K562 (cell line): Measurements from ENCODE around the gene STX3. TPM values are rescaled to one million over a fixed set of nuclear protein-coding genes. Genes with fewer than 3 reads are reported as not detected.

ENCODE experiments used
- ATAC-seq: fragments of 200-7000 bp; cut with Tn5 transposase; 3 replicates; pipeline ENCODE4 v1.9.1; 2020; ENCODE audit warnings: moderate library complexity
- BruUV-seq: library from RNA; stranded (reverse); fragments of 400-500 nt; replicated peaks from 2 replicates; lab custom pipeline; 2021; lab: Mats Ljungman, UMichigan
- CTCF ChIA-PET: fragments of 300-600 bp; formaldehyde crosslinking; extraction: SDS; loops from one replicate; lab custom pipeline; 2021; ENCODE audit warnings: low intra/inter-chr PET ratio; lab: Yijun Ruan, JAX
- POLR2A ChIA-PET: fragments of 300-600, 350-650 bp; sonication (Branson Sonifier 250); formaldehyde crosslinking; extraction: SDS; loops from one replicate; lab custom pipeline; 2021; ENCODE audit warnings: antibody characterized with exemption, inconsistent platforms; lab: Yijun Ruan, JAX
- DNase-seq, 4 experiments: peaks; one replicate each; pipeline versions ENCODE4 v3.0.0 to v3.0.0-alpha.2; 2011 to 2018; ENCODE audit warnings: low spot score in 3 of 4, mixed read lengths in 3 of 4; ENCODE audit errors: extremely low read depth in 1 of 4
- FAIRE-seq: peaks from 2 replicates; lab custom pipeline; 2011; peaks lifted over from hg19 to GRCh38; lab: Jason Lieb, UNC
- H2AFZ ChIP-seq: 2 replicates; pipeline ENCODE4 v1.6.0; 2011; ENCODE audit warnings: low read depth, low read length, control low read depth, inconsistent platforms
- H3K27ac ChIP-seq: fragments of 200-600 bp; 3 replicates; pipeline ENCODE4 v1.8.0; 2011; ENCODE audit warnings: low read depth, mild to moderate bottlenecking, control low read depth, inconsistent platforms, low read length, moderate library complexity, mixed read lengths; ENCODE audit errors: extremely low read depth
- H3K27me3 ChIP-seq, 2 experiments: fragments of 300-600 bp in 1 of 2; 2 replicates in 1 of 2; 3 replicates in 1 of 2; pipeline versions ENCODE4 v1.6.0 to v1.8.0; 2011; ENCODE audit warnings: inconsistent platforms in 2 of 2, low read length in 2 of 2, mild to moderate bottlenecking in 1 of 2, mixed read lengths in 1 of 2, moderate library complexity in 1 of 2; ENCODE audit not compliant: control insufficient read depth in 2 of 2, insufficient read depth in 2 of 2
- H3K36me3 ChIP-seq: fragments of 300-600 bp; 3 replicates; pipeline ENCODE4 v1.8.0; 2011; ENCODE audit warnings: mild to moderate bottlenecking, low read length, inconsistent platforms; ENCODE audit not compliant: control insufficient read depth, insufficient read depth
- H3K4me1 ChIP-seq, 2 experiments: fragments of 200-600 bp in 1 of 2; replicated peaks in 1 of 2; 2 replicates in 1 of 2; 3 replicates in 1 of 2; pipeline versions ENCODE4 v1.5.1 to v1.8.0; 2011; ENCODE audit warnings: inconsistent platforms in 2 of 2, low read length in 2 of 2, mild to moderate bottlenecking in 1 of 2, mixed read lengths in 1 of 2, moderate library complexity in 1 of 2; ENCODE audit not compliant: control insufficient read depth in 2 of 2, insufficient read depth in 2 of 2
- H3K4me2 ChIP-seq: 2 replicates; pipeline ENCODE4 v1.6.1; 2011; ENCODE audit warnings: low read length, control low read depth, inconsistent platforms, mixed read lengths; ENCODE audit not compliant: insufficient read depth
- H3K4me3 ChIP-seq: fragments of 200-600 bp; sonication (generic), shearing (Covaris generic); 2 replicates; pipeline ENCODE4 v1.5.1; 2016; ENCODE audit warnings: control low read depth, inconsistent platforms
- H3K79me2 ChIP-seq: fragments of 200-600 bp; 3 replicates; pipeline ENCODE4 v1.8.0; 2011; ENCODE audit warnings: low read length, inconsistent platforms; ENCODE audit not compliant: control insufficient read depth, insufficient read depth
- H3K9ac ChIP-seq, 2 experiments: 2 replicates each; pipeline versions ENCODE4 v1.6.0 to v1.6.1; 2011; ENCODE audit warnings: low read depth in 2 of 2, low read length in 2 of 2, control low read depth in 1 of 2, inconsistent platforms in 1 of 2, mild to moderate bottlenecking in 1 of 2, mixed read lengths in 1 of 2; ENCODE audit not compliant: insufficient read depth in 1 of 2
- H3K9me1 ChIP-seq: one replicate; pipeline ENCODE4 v1.6.0; 2011; ENCODE audit warnings: inconsistent platforms, mild to moderate bottlenecking, low read length, moderate library complexity; ENCODE audit not compliant: control insufficient read depth, insufficient read depth
- H3K9me3 ChIP-seq: replicated peaks from 2 replicates; pipeline ENCODE4 v1.5.1; 2011; ENCODE audit warnings: low read depth, low read length, inconsistent platforms; ENCODE audit not compliant: control insufficient read depth, insufficient read depth
- H4K20me1 ChIP-seq: replicated peaks from 2 replicates; pipeline ENCODE4 v1.6.1; 2011; ENCODE audit warnings: low read length, inconsistent platforms, mixed read lengths; ENCODE audit not compliant: control insufficient read depth, insufficient read depth
- ARID1B ChIP-seq: fragments of 450-650 bp; IDR thresholded peaks from 2 replicates; pipeline ENCODE4 v1.6.1; 2016; ENCODE audit warnings: antibody characterized with exemption, mild to moderate bottlenecking, inconsistent platforms
- CBFA2T2 ChIP-seq: fragments of 450-650 bp; conservative IDR thresholded peaks from 2 replicates; pipeline ENCODE4 v1.6.1; 2017; ENCODE audit warnings: mild to moderate bottlenecking
- CBFA2T3 ChIP-seq: fragments of 450-650 bp; IDR thresholded peaks from 2 replicates; pipeline ENCODE4 v1.6.1; 2017
- COPS2 ChIP-seq: fragments of 450-650 bp; conservative IDR thresholded peaks from 2 replicates; pipeline ENCODE4 v1.6.1; 2016; ENCODE audit warnings: mild to moderate bottlenecking, moderate library complexity
- DDX20 ChIP-seq: fragments of 450-650 bp; IDR thresholded peaks from 2 replicates; pipeline ENCODE4 v1.6.1; 2016; ENCODE audit warnings: missing genetic modification characterization, low read depth, mild to moderate bottlenecking, missing compliant biosample characterization, moderate library complexity
- FOSL1 ChIP-seq: fragments of 200-800 bp; sonication (Bioruptor generic); conservative IDR thresholded peaks from 2 replicates; pipeline ENCODE4 v1.6.1; 2016; ENCODE audit warnings: missing genetic modification characterization, missing compliant biosample characterization
- KDM1A ChIP-seq, 2 experiments: fragments of 450-650 bp; IDR thresholded peaks; 2 replicates each; pipeline ENCODE4 v1.6.1; 2016; ENCODE audit warnings: mild to moderate bottlenecking in 2 of 2
- RCOR1 ChIP-seq, 2 experiments: IDR thresholded peaks; 2 replicates each; pipeline ENCODE4 v1.6.1; 2012; ENCODE audit warnings: low read depth in 2 of 2, low read length in 2 of 2, borderline replicate concordance in 1 of 2, improper control_type of control experiment in 1 of 2
- SUPT5H ChIP-seq: fragments of 450-650 bp; IDR thresholded peaks from 2 replicates; pipeline ENCODE4 v1.6.1; 2016
- TAL1 ChIP-seq: fragments of 450-650 bp; IDR thresholded peaks from 2 replicates; pipeline ENCODE4 v1.6.1; 2016; ENCODE audit warnings: mild to moderate bottlenecking
- TCF3 ChIP-seq: sonication (generic); formaldehyde crosslinking; IDR thresholded peaks from 2 replicates; pipeline ENCODE4 v1.4.0; 2020; ENCODE audit warnings: mild to moderate bottlenecking, missing genetic modification reagents
- TEAD4 ChIP-seq, 2 experiments: sonication (generic) in 1 of 2; formaldehyde crosslinking in 1 of 2; IDR thresholded peaks; 2 replicates each; pipeline versions ENCODE4 v1.6.1 to v1.8.0; 2012 to 2022; ENCODE audit warnings: borderline replicate concordance in 1 of 2, inconsistent platforms in 1 of 2, low read length in 1 of 2, mild to moderate bottlenecking in 1 of 2, missing genetic modification reagents in 1 of 2
- ZNF165 ChIP-seq: fragments of 250-450 bp; sonication (Bioruptor Pico); IDR thresholded peaks from 2 replicates; pipeline ENCODE4 v1.4.0; 2020; ENCODE audit warnings: borderline replicate concordance
- WGBS: fragments of 100-300 bp; shearing (Covaris generic); methylation state at CpG from one replicate; pipeline ENCODE4 v1.1.6; 2016; ENCODE audit warnings: low coverage, mixed read lengths; ENCODE audit not compliant: insufficient coverage; ENCODE audit errors: missing lambda C conversion rate; 5-methylcytosine and 5-hydroxymethylcytosine counted together
- in situ Hi-C: fragments of 300-500 bp; cut with MboI; formaldehyde crosslinking; loops from 4 replicates; pipeline ENCODE4 v1.15.0; 2018; ENCODE audit warnings: inconsistent platforms, mixed read lengths
- intact Hi-C: fragments of 100-400 bp; cut with micrococcal nuclease; formaldehyde crosslinking; loops from 2 replicates; pipeline ENCODE4 v1.14.2; 2022
- polyA plus RNA-seq, 8 experiments: library from polyadenylated mRNA; depleted of rRNA in 4 of 8; stranded (reverse) in 5 of 8; unstranded in 3 of 8; fragments of >200 nt; fragmentation: Nextera tagmentation in 2 of 8; fragmentation: Illumina TruSeq in 1 of 8; extraction: Ambion mirVana in 2 of 8; extraction: Trizol in 1 of 8; gene quantifications; 2 replicates each; pipeline versions ENCODE4 v1.2.1 to v1.2.3, GENCODE V29; 2011 to 2014; ENCODE audit warnings: inconsistent platforms in 1 of 8, missing spikeins in 1 of 8
- total RNA-seq, 7 experiments: library from RNA; depleted of rRNA in 6 of 7; stranded (reverse); fragments of >200 nt in 6 of 7; fragmentation: Illumina TruSeq in 2 of 7; extraction: Trizol in 2 of 7; gene quantifications; 2 replicates each; pipeline versions ENCODE4 v1.2.1 to v1.2.3, GENCODE V29; 2011 to 2021; ENCODE audit warnings: low replicate concordance in 1 of 7
- TF ChIP-seq, protein P1 (sequence below): sonication (generic); IDR thresholded peaks from 2 replicates; pipeline ENCODE4 v1.6.1; 2016
- TF ChIP-seq, protein P2 (sequence below): fragments of 200-800 bp; sonication (Bioruptor generic); IDR thresholded peaks from 2 replicates; pipeline ENCODE4 v1.6.1; 2017; ENCODE audit warnings: missing genetic modification characterization, missing compliant biosample characterization

The STX3 gene
- total and polyA plus RNA-seq, 9 of the 15 experiments (the other 6 are each of a cell fraction or from before 2014, with no cell fraction given): 12.0 to 91.6 (median 48.7) TPM

DNA sequence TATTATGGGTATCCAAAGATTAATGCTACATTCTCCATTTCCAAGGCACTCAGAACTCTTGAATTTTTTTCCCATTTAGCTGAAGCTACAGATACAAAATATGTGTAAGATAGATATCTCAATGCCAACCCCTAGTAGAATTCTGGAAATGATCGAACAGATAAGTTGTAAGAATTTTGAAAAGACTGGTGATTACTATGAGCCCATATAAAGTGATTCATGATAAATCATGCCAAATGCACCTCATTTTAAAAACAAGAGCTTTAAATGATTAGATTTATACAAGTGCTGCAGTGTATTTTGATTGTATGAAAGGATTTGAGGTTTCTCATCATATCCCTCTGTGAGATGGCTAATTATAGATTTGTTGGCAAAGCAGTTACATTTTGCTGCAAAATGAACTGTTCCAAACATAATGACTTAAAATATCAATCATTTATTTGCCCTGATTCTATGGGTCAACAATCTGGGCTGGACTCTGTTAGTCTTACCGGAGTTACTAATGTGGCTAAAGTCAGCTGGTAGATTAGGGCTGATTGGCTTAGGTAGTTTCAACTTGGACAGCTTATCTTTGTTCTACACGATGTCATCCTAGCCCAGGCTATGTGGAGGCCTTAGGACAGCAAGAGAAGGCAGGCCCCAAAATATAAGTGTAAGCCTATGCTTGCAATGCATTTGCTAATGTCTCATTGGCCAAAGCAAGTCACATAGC lies 44.9 kb upstream of the STX3 start:
- peak in 2 of 4 experiments; percentile 27 to 62 for DNase-seq
- whole genome bisulfite sequencing: 17% methylated on average over 3 of the region's 3 CpGs
- Histone ChIP-seq H4K20me1 (no peaks in the 10 kb centered on the region), H3K9me1 (no peaks in the 10 kb centered on the region), H3K4me2 (no peak overlapping the region), H3K27ac (no peak overlapping the region), H3K79me2 (no peaks in the 10 kb centered on the region), H3K4me3 (no peak overlapping the region), H3K27me3 (peaks cover 0 to 5% of the 10 kb centered on the region in 2 experiments; a peak in 2 of 5 replicates), H2AFZ (no peak overlapping the region), H3K9ac (no peak overlapping the region), H3K36me3 (no peaks in the 10 kb centered on the region), H3K9me3 (no peaks in the 10 kb centered on the region), H3K4me1 (peaks cover 0 to 17% of the 10 kb centered on the region in 2 experiments; a peak in 3 of 5 replicates)
- no TSS peak for BruUV-seq
- in situ Hi-C loops: no loop called here
- ChIA-PET POLR2A (no interaction called here), CTCF (no interaction called here)
- TF ChIP-seq RCOR1 (IDR thresholded peaks at IDR 0.05; ENCODE audit: borderline replicate concordance in 1 of 2, low read depth in 2 of 2, low read length in 2 of 2) (peak in 1 of 2 experiments; percentile 54; a peak in 1 of 4 replicates), CBFA2T2 (peak; percentile 37; the same call in 1 of the 2 replicates), FOSL1 (0 out of 2 replicates have a peak, but pooled peaks have one; percentile 27), TAL1 (peak; percentile 32; the same call in 1 of the 2 replicates), DDX20 (tag) (no peak), SUPT5H (no peak), CBFA2T3 (peak; percentile 73), ZNF165 (CRISPR knock-in tag) (no peak), COPS2 (no peak), TCF3 (CRISPR knock-in tag) (peak; percentile 38; the same call in 1 of the 2 replicates), TEAD4 (IDR thresholded peaks at IDR 0.05; ENCODE audit: low read length) (peak; percentile 64; the same call in 1 of the 2 replicates), TEAD4 (CRISPR knock-in tag; IDR thresholded peaks at IDR 0.05; ENCODE audit: borderline replicate concordance) (no peak), ARID1B (peak; percentile 53; the same call in 1 of the 2 replicates), KDM1A (IDR thresholded peaks at IDR 0.05) (peak; percentile 66 to 72; a peak in 3 of 4 replicates)
- TF ChIP-seq, protein P1, sequence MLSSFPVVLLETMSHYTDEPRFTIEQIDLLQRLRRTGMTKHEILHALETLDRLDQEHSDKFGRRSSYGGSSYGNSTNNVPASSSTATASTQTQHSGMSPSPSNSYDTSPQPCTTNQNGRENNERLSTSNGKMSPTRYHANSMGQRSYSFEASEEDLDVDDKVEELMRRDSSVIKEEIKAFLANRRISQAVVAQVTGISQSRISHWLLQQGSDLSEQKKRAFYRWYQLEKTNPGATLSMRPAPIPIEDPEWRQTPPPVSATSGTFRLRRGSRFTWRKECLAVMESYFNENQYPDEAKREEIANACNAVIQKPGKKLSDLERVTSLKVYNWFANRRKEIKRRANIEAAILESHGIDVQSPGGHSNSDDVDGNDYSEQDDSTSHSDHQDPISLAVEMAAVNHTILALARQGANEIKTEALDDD: peak; percentile 79
- TF ChIP-seq, protein P2, sequence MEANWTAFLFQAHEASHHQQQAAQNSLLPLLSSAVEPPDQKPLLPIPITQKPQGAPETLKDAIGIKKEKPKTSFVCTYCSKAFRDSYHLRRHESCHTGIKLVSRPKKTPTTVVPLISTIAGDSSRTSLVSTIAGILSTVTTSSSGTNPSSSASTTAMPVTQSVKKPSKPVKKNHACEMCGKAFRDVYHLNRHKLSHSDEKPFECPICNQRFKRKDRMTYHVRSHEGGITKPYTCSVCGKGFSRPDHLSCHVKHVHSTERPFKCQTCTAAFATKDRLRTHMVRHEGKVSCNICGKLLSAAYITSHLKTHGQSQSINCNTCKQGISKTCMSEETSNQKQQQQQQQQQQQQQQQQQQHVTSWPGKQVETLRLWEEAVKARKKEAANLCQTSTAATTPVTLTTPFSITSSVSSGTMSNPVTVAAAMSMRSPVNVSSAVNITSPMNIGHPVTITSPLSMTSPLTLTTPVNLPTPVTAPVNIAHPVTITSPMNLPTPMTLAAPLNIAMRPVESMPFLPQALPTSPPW (CRISPR knock-in tag): peak; percentile 15; the same call in 1 of the 2 replicates
- peak; percentile 75 for ATAC-seq
- intact Hi-C loops: no loop called here
- no peak for FAIRE-seq
